IPS-11a (cell line): ENCODE measurements around the gene ATG2A.
A peak's percentile ranks its signal among the peaks of the same experiment; 100 is the strongest.

ENCODE experiments used
- H3K4me3 ChIP-seq: one replicate; pipeline ENCODE4 v1.5.1; 2013; ENCODE audit warnings: low read depth, low read length, control low read depth

ATG2A gene

GRCh38 chr11:64888406-64888728 is 28.6 kb downstream of the ATG2A start:
- H3K4me3 ChIP-seq: no peak overlapping the region

GRCh38 chr11:64887757-64888405 is 29.1 kb downstream of the ATG2A start:
- H3K4me3 ChIP-seq: no peak overlapping the region

GRCh38 chr11:64887234-64887756 is 29.7 kb downstream of the ATG2A start:
- no peak overlapping the region for H3K4me3 ChIP-seq

- no peak overlapping the region for H3K4me3 ChIP-seq
Measured at GRCh38 chr11:64885367-64886286, 31.4 kb downstream of the ATG2A start.

- no peak overlapping the region for H3K4me3 ChIP-seq
Measured at GRCh38 chr11:64884019-64884418, 33.0 kb downstream of the ATG2A start.

- no peak overlapping the region for H3K4me3 ChIP-seq
Measured at GRCh38 chr11:64883575-64883974, 33.4 kb downstream of the ATG2A start.

DNA sequence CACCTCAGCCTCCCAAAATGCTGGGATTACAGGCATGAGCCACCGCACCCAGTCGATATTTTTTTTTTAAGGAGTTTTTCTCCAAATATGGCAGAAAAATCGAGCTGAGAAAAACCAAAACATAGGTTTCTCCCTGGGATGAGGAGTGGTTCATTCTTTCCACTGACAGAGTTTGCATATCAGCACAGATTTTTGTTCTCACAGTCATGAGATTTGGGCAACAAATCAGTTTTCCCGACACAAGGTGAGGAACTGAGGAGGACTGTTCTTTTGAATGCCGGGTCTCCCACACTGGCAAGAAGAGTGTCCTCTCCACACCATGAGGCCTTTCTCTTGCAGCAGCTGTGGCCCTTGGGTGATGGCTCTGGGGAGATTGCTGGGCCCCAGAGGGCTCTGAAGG is 34.8 kb downstream of the ATG2A start:
- H3K4me3 ChIP-seq: no peak overlapping the region

DNA sequence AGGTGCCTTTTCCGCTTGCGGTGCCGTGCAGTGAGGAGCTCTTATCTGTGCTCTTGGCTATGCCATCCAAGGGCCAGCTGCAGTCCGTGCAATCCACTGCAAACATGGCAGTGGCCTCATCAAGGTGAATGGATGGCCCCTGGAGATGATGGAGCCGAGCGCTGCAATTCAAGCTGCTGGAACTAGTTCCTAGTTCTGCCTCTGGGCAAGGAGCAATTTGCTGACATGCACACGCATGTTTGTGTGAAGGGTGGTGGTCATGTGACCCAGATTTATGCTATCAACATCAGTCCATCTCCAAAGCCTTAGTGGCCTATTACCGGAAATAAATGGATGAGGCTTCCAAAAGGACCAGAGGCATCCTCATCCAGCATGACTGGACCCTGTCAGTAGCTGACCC is 35.5 kb downstream of the ATG2A start:
- no peak overlapping the region for H3K4me3 ChIP-seq

- no peak overlapping the region for H3K4me3 ChIP-seq
Measured at GRCh38 chr11:64880240-64881001, 36.6 kb downstream of the ATG2A start.

DNA sequence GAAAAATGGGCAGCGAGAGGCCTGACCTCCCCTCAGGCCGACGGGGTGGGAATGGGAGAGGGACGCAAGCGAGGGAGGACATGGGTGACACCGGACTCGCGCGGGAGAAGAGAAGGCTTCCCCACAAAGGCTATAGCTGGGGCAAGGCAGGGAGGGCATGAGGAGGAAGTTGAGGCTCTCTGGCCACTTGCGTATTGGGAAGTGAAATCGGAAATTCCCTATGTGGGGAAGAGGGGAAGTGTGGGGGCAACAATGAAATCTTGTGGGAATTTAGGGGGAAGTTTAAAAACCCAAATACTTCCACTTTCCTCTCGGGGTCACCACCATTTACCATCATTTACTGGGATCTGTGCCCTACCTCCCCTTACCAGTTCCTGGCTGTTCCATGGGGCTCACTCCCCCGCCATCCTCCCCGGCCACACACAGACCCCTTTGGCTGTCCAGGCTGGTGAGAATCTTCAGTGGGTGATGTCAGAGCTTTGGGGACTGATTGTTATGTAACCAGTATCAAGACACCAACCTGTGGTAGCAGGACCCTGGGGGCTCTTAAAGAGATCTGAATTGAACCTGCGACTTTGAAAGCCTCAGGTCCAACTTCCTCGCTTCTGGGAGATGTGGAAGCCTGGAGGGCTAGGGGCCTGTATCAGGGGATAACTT is 37.6 kb downstream of the ATG2A start:
- H3K4me3 ChIP-seq: peak overlapping the region; percentile 89

DNA sequence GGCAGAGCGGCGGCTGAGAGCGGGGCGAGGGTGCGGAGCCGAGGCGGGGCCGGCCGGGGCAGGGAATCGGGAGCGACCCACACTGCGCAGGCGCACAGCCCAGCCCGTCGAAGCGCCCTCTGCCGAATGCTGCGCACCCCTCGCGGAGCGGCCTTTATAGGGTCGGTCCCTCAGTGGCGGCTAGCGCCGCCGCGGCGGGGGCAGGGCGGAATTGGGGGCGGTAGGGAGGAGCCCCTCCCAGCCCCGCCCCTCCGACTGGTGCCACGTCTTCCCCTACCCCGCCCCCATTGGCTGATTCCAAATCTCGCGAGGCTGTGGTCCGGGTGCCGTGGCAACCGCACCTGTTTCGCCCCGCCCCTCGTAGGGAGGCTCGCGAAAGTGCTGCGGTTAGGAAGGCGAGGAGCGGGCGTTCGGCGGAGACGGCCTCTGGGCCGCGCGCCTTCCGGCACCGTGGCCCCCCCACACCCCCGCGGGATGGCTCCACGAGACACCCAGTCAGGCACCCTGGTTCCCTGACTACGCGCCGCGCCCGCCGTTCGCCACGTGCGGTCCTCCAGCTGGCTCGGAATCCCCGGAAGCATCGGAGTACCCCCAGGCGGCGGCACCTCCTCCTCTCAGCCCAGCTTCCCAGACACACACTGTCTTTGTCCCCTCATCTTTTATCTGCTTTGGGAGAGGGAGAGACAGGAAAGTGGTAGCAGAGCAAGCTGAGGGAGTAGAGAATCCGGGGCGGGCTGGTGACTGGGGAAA is 38.3 kb downstream of the ATG2A start, which contains the start of gene EHD1:
Gene EHD1 (minus strand): TSS at position 128 of the 750 bp plus-strand sequence. CDS start 157 bp downstream, outside the sequence.
- peak within 1 kb of the TSS; percentile 89 for H3K4me3 ChIP-seq

GRCh38 chr11:64878223-64878493 is 38.9 kb downstream of the ATG2A start:
- peak overlapping the region; percentile 86 for H3K4me3 ChIP-seq

- peak overlapping the region; percentile 86 for H3K4me3 ChIP-seq
Measured at GRCh38 chr11:64877390-64878222, 39.4 kb downstream of the ATG2A start.

DNA sequence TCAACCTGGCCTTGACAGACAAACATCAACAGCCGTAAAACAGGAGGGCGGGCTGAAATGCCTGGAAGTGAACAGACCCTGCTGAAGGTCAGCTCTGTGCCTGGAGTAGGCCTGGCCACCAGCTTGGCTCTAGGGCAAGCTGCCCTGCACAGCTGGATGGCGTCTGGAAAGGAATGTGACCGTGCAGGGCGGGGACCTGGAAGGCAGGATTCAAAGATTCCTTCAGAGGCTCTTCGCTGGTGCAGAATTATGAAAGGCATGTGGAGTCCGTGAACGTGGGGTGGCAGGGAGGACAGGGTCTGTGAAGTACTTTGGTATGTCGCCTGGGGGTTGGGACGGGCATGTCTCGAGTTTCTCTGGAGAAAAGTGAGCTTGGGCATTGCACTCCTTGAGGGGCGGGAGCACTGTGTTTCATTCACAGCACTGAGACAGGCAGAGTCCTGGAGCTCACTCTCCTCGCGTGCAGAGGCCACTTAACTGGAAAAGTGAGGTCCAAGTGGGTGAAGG is 40.1 kb downstream of the ATG2A start:
- no peak overlapping the region for H3K4me3 ChIP-seq

GRCh38 chr11:64876229-64876750 is 40.7 kb downstream of the ATG2A start:
- no peak overlapping the region for H3K4me3 ChIP-seq

- no peak overlapping the region for H3K4me3 ChIP-seq
Measured at GRCh38 chr11:64875369-64876228, 41.4 kb downstream of the ATG2A start.

DNA sequence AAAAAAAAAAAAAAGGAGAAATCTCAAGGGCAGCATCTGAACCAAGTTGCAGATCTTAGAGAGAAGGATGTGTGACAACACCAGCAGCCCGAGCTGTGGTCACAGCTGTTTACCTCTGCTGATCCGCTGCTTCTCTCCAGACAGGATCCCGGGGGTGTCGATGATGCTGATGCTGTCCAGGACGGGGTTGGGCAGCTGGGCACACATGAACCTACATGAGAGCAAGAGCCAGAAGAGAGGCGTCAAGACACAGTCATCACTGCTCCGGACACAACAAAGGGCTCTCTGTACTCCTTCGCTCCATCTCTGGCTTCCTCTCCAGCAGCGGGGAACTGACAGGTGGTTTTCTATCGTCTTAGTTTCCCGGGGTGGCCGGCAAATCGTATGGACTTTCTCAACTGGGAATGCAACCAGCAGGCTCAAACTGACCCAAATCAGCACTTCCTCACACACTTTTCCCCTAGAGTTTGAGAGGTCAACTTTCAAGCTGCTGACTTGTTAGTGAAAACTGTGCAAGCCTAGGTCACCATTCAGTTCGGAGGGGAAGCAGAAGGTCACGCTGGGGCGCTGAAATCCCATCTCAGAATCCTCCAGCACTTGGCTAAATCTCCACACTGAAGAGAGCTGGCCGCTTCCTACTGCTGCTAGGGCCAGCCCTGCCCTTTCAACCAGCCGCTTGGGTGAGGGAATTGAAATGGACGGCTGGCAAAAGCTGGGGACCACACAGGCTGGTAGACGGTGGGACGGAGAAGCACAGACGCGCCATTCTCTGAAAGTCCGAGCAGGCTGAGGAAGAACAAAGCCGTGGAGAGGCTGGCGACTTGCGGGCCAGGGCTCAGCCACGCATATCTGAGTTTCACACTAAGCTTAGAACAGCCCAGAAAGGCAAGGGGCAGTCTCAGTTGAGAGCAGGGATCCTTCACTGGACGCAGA is 42.4 kb downstream of the ATG2A start:
- no peak overlapping the region for H3K4me3 ChIP-seq
